K562 (cell line): Measurements from ENCODE around the gene PRR5. TPM values are rescaled to one million over a fixed set of nuclear protein-coding genes. Genes with fewer than 3 reads are reported as not detected.

Experiments
- ATF3 ChIP-seq, 2 experiments: fragments of 450-650 bp in 1 of 2; sonication (generic) in 1 of 2; formaldehyde crosslinking in 1 of 2; IDR thresholded peaks in 1 of 2; conservative IDR thresholded peaks in 1 of 2; 2 replicates each; pipeline versions ENCODE4 v1.6.1 to v1.8.1; 2016 to 2023; ENCODE audit warnings: mild to moderate bottlenecking in 2 of 2, moderate library complexity in 2 of 2, inconsistent platforms in 1 of 2, missing genetic modification reagents in 1 of 2
- CREM ChIP-seq: IDR thresholded peaks from 2 replicates; pipeline ENCODE4 v1.6.1; 2014; ENCODE audit warnings: antibody characterized with exemption, low read depth
- DLX4 ChIP-seq: fragments of 250-450 bp; sonication (Bioruptor Pico); IDR thresholded peaks from 2 replicates; pipeline ENCODE4 v1.6.1; 2021; ENCODE audit warnings: mild to moderate bottlenecking
- HNRNPL ChIP-seq: fragments of 200-400 bp; formaldehyde crosslinking; IDR thresholded peaks from 2 replicates; pipeline ENCODE4 v1.6.1; 2017; ENCODE audit warnings: low read depth, mild to moderate bottlenecking, low read length
- JUND ChIP-seq, 2 experiments: IDR thresholded peaks; 2 replicates in 1 of 2; 3 replicates in 1 of 2; pipeline ENCODE4 v1.6.1; 2011; ENCODE audit warnings: borderline replicate concordance in 2 of 2, low read depth in 2 of 2, low read length in 2 of 2, improper control_type of control experiment in 1 of 2, missing biosample characterization in 1 of 2, missing genetic modification characterization in 1 of 2, missing genetic modification reagents in 1 of 2
- L3MBTL2 ChIP-seq: fragments of 450-650 bp; IDR thresholded peaks from 2 replicates; pipeline ENCODE4 v1.6.1; 2016; ENCODE audit warnings: mild to moderate bottlenecking, moderate library complexity
- MTA3 ChIP-seq: fragments of 450-650 bp; formaldehyde crosslinking; IDR thresholded peaks from 2 replicates; pipeline ENCODE4 v1.6.1; 2017; ENCODE audit warnings: mild to moderate bottlenecking, borderline replicate concordance
- NCOA2 ChIP-seq, 2 experiments: fragments of 450-650 bp; IDR thresholded peaks; 2 replicates each; pipeline ENCODE4 v1.6.1; 2018; ENCODE audit warnings: mild to moderate bottlenecking in 2 of 2, moderate library complexity in 1 of 2; ENCODE audit not compliant: partially characterized antibody in 2 of 2
- NEUROD1 ChIP-seq: fragments of 150-350 bp; IDR thresholded peaks from 2 replicates; pipeline ENCODE4 v1.6.1; 2014; ENCODE audit warnings: borderline replicate concordance, low read length, low read depth; ENCODE audit not compliant: partially characterized antibody
- PTTG1 ChIP-seq: fragments of 450-650 bp; IDR thresholded peaks from 2 replicates; pipeline ENCODE4 v1.6.1; 2016; ENCODE audit warnings: low read depth, mild to moderate bottlenecking, missing genetic modification characterization, missing compliant biosample characterization
- TAF9B ChIP-seq: fragments of 450-650 bp; IDR thresholded peaks from 2 replicates; pipeline ENCODE4 v1.6.1; 2018; ENCODE audit warnings: mild to moderate bottlenecking; ENCODE audit not compliant: partially characterized antibody
- TOE1 ChIP-seq, 2 experiments: fragments of 450-650 bp in 1 of 2; sonication (generic) in 1 of 2; formaldehyde crosslinking in 1 of 2; IDR thresholded peaks; 2 replicates each; pipeline versions ENCODE4 v1.7.1 to v1.8.0; 2016 to 2022; ENCODE audit warnings: borderline replicate concordance in 2 of 2, mild to moderate bottlenecking in 2 of 2, antibody characterized with exemption in 1 of 2, inconsistent platforms in 1 of 2, low read depth in 1 of 2, missing genetic modification reagents in 1 of 2, moderate library complexity in 1 of 2
- ZBTB1 ChIP-seq: sonication (generic); formaldehyde crosslinking; IDR thresholded peaks from 2 replicates; pipeline ENCODE4 v1.8.1; 2023; ENCODE audit warnings: missing genetic modification reagents, low read depth, mild to moderate bottlenecking, borderline replicate concordance
- ZBTB11 ChIP-seq, 3 experiments: fragments of 200-800 bp in 1 of 3; fragments of 250-450 bp in 1 of 3; fragments of 450-650 bp in 1 of 3; sonication (Bioruptor Pico) in 1 of 3; sonication (Bioruptor generic) in 1 of 3; formaldehyde crosslinking in 1 of 3; IDR thresholded peaks; 2 replicates each; pipeline versions ENCODE4 v1.6.1 to v1.8.0; 2016 to 2022; ENCODE audit warnings: mild to moderate bottlenecking in 2 of 3, missing genetic modification characterization in 2 of 3, missing compliant biosample characterization in 1 of 3, moderate library complexity in 1 of 3
- ZEB2 ChIP-seq: fragments of 450-650 bp; IDR thresholded peaks from 2 replicates; pipeline ENCODE4 v1.6.1; 2016
- ZFX ChIP-seq: sonication (generic); formaldehyde crosslinking; IDR thresholded peaks from 2 replicates; pipeline ENCODE4 v1.8.0; 2022; ENCODE audit warnings: mild to moderate bottlenecking, missing genetic modification reagents, moderate library complexity
- ZKSCAN1 ChIP-seq: fragments of 150-350 bp; IDR thresholded peaks from 2 replicates; pipeline ENCODE4 v1.6.1; 2016; ENCODE audit warnings: low read depth, low read length
- ZNF217 ChIP-seq: sonication (generic); formaldehyde crosslinking; IDR thresholded peaks from 2 replicates; pipeline ENCODE4 v1.8.0; 2022; ENCODE audit warnings: mild to moderate bottlenecking, missing genetic modification reagents
- ZNF316 ChIP-seq: fragments of 450-650 bp; IDR thresholded peaks from 2 replicates; pipeline ENCODE4 v1.6.1; 2016
- polyA plus RNA-seq, 8 experiments: library from polyadenylated mRNA; depleted of rRNA in 4 of 8; stranded (reverse) in 5 of 8; unstranded in 3 of 8; fragments of >200 nt; fragmentation: Nextera tagmentation in 2 of 8; fragmentation: Illumina TruSeq in 1 of 8; extraction: Ambion mirVana in 2 of 8; extraction: Trizol in 1 of 8; gene quantifications; 2 replicates each; pipeline versions ENCODE4 v1.2.1 to v1.2.3, GENCODE V29; 2011 to 2014; ENCODE audit warnings: inconsistent platforms in 1 of 8, missing spikeins in 1 of 8
- total RNA-seq, 7 experiments: library from RNA; depleted of rRNA in 6 of 7; stranded (reverse); fragments of >200 nt in 6 of 7; fragmentation: Illumina TruSeq in 2 of 7; extraction: Trizol in 2 of 7; gene quantifications; 2 replicates each; pipeline versions ENCODE4 v1.2.1 to v1.2.3, GENCODE V29; 2011 to 2021; ENCODE audit warnings: low replicate concordance in 1 of 7

The PRR5 gene
- total and polyA plus RNA-seq, 9 of the 15 experiments (the other 6 are each of a cell fraction or from before 2014, with no cell fraction given): 0.13 to 21.0 (median 7.5) TPM

GRCh38 chr22:44676441-44677352 is 25.3 kb upstream of the PRR5 start (continued):
- TF ChIP-seq TOE1 (IDR thresholded peaks at IDR 0.05; ENCODE audit: borderline replicate concordance) (peak; percentile 93), TOE1 (CRISPR knock-in tag; IDR thresholded peaks at IDR 0.05; ENCODE audit: borderline replicate concordance, low read depth) (no peak), MTA3 (peak; percentile 91), L3MBTL2 (peak; percentile 48; the same call in 1 of the 2 replicates), CREM (peak; percentile 50; the same call in 1 of the 2 replicates), ATF3 (IDR thresholded peaks at IDR 0.05) (peak; percentile 39; the same call in 1 of the 2 replicates), ATF3 (CRISPR knock-in tag; conservative IDR thresholded peaks at IDR 0.05) (no peak), PTTG1 (tag) (no peak), ZKSCAN1 (peak; percentile 51; the same call in 1 of the 2 replicates), HNRNPL (0 out of 2 replicates have a peak, but pooled peaks have one; percentile 53), ZNF217 (CRISPR knock-in tag) (no peak), DLX4 (CRISPR knock-in tag) (no peak), TAF9B (peak; percentile 72), ZNF316 (peak; percentile 97), ZFX (peak; percentile 51), ZEB2 (peak; percentile 92), JUND (IDR thresholded peaks at IDR 0.05; ENCODE audit: borderline replicate concordance, low read depth, low read length) (peak; percentile 67), JUND (tag; IDR thresholded peaks at IDR 0.05; ENCODE audit: borderline replicate concordance, low read depth, low read length) (peak; percentile 51; the same call in 1 of the 3 replicates), NCOA2 (IDR thresholded peaks at IDR 0.05; ENCODE audit: partially characterized antibody in 2 of 2) (no peak), ZBTB11 (CRISPR knock-in tag; IDR thresholded peaks at IDR 0.05) (peak in 1 of 3 experiments; percentile 68; a peak in 1 of 6 replicates), NEUROD1 (peak; percentile 54), ZBTB1 (CRISPR knock-in tag) (0 out of 2 replicates have a peak, but pooled peaks have one; percentile 41)
